Measurements from ENCODE around the gene EIF4A3.
"Not testable (repeated sequence)": the region's sequence is repeated elsewhere in the genome, so short reads cannot be mapped to it uniquely, and the experiment has no call there.

Gene EIF4A3

GRCh38 chr17:80099291-80100034 lies 47.5 kb downstream of the EIF4A3 start:
- no peak for FAIRE-seq

DNA sequence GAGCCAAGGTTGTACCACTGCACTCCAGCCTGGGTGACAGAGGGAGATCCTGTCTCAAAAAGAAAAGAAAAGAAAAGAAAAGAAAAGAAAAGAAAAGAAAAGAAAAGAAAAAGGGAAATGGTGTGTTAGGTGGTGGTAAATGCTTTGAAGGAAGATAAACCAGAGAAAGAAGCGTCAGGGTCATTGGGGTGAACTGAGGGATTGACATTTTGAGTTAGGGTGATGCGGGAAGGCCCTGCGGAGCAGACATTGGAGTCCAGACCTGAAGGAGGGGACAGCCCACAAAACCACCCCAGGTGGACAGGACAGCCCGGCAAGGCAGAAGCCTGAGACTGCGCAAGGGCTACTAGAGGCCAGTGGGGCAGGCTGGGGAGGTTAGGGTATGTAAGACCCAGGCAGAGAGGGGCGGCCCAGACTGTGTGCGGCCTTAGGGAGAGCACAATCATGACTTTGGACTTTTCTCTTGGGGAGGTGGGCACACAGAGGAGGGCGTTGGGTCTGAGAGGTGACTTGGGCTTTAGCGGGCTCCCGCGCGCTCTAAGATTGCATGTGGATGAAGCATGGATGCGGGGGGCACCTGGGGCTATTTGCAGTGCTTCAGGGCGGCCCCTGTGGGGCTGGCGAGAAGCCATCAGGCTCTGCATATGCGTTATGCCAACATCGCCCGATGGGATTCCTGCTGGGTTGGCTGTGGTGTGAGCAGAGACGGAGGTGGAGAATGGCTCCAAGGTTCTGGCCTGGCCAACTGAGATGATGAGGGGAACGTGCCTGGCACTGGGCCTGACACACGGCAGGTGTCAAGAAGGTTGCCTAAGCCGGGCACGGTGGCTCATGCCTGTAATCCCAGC lies 48.9 kb downstream of the EIF4A3 start:
- FAIRE-seq = no peak

GRCh38 chr17:80097127-80097621 lies 49.8 kb downstream of the EIF4A3 start:
- no peak for FAIRE-seq

- no peak for FAIRE-seq
Observed at GRCh38 chr17:80096561-80097021, 50.3 kb downstream of the EIF4A3 start.

DNA sequence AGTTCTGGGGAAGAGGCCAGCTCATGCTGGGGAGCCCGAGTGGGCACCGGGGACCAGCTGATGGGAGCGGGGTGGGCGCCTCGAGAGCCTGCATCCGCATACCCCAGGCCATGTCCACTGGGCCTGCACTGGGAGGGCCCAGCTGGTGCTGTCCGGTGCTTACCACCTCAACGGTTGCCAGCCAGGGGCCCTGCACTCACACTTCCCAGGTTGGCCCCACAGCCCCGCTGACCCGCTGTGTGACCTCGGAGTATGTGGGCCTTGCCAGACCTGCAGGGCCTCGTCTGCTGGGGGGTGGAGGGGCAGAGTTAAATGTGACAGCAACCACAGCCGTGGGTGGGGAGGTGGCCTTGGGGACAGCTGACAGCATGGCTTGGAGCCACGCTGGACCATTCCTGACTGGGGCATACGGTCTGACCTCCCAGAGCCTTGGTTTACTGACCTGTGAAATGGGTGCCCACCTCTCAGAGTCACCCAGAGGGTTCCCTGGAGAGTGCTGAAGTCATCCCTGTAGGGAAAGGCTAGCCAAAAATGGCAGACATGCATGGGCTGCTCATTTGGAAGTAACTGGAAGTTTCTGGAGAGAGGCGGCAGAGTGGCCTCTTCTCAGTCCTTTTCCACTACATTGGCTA lies 51.0 kb downstream of the EIF4A3 start:
- FAIRE-seq = no peak

GRCh38 chr17:80095038-80095843 lies 51.7 kb downstream of the EIF4A3 start:
- no peak for FAIRE-seq

DNA sequence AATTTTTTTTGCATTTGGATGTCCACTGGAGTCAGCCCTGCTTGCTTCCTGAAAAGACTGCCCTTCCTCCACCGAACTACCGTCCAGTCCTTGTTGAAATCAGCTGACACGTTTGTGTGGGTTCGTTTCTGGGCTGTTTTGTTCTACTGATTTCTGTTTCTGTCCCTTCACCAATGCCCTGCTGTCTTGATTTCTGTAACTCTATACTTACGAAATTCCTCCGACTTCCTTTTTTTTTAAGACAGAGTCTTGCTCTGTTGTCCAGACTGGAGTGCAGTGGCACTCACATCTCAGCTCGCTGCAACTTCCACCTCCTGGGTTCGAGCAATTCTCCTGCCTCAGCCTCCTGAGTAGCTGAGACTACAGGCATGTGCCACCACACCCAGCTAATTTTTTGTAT lies 54.0 kb downstream of the EIF4A3 start:
- FAIRE-seq = no peak

DNA sequence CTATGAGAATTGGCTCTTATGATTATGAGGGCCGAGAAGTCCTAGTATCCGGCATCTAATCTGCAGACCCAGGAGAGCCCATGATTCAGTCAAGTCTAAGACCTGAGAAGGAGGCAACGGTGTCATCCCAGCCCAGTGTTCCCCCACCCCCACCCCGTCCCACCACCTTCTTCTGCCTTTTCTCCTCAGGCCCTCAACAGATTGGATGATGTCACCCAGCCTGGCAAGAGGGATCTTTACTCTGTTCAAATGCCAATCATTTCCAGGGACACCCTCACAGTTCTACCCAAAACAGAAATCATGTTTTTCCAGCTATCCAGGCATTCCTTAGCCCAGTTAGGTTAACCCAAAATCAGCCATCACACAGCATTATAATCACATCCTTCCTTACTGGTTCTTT lies 55.6 kb downstream of the EIF4A3 start:
- no peak for FAIRE-seq

DNA sequence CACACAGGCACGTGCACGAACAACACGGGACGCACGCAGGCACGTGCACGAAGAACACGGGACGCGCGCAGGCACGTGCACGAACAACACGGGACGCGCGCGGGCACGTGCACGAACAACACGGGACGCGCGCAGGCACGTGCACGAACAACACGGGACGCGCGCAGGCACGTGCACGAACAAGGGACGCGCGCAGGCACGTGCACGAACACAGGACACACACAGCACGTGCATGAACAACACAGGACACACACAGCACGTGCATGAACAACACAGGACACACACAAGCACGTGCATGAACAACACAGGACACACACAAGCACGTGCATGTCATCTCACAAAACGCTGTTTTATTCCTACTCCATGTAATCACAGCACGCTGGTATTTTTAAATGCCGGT lies 56.8 kb downstream of the EIF4A3 start:
- FAIRE-seq = not testable (repeated sequence)

- FAIRE-seq = no peak
Observed at GRCh38 chr17:80089762-80090161, 57.2 kb downstream of the EIF4A3 start.

DNA sequence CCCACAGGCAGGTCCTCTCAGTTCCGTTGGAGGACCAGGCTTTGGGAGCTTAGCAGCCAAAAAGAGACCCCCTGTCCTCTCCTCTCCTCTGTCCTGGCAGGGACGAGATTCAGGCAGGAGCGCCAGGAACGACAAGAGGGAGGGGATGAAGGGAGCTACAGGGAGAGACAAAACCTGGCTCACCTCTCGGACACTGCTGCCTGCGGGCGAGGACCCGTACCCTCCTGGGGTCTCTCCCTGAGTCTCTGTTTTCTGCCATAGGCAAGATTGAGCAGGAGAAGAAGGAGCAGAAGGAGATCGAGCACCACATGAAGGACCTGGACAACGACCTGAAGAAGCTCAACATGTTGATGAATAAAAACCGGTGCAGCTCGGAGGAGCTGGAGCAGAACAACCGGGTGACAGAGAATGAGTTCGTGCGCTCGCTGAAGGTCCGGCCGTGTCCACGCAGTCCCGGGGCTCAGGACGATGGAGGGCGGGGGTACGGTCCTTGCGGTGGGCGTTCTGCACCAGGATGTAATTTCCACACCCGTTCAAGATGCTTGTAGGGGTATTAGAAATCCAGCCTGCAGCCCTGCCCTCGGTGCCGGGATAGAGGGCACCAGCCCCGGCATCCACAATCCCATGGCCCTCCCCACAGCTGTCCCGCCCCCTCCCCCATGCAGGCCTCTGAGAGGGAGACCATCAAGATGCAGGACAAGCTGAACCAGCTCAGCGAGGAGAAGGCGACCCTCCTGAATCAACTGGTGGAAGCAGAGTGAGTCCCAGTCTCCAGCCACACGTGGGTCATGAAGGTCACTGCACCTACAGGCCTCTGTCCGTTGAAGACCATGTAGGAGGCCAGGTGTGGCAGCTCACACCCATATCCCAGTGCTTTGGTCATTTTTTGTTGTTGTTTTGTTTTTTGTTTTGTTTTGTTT lies 59.3 kb downstream of the EIF4A3 start:
- FAIRE-seq = no peak

GRCh38 chr17:80086616-80087015 lies 60.3 kb downstream of the EIF4A3 start:
- FAIRE-seq = no peak

- no peak for FAIRE-seq
Observed at GRCh38 chr17:80086081-80086480, 60.8 kb downstream of the EIF4A3 start.

DNA sequence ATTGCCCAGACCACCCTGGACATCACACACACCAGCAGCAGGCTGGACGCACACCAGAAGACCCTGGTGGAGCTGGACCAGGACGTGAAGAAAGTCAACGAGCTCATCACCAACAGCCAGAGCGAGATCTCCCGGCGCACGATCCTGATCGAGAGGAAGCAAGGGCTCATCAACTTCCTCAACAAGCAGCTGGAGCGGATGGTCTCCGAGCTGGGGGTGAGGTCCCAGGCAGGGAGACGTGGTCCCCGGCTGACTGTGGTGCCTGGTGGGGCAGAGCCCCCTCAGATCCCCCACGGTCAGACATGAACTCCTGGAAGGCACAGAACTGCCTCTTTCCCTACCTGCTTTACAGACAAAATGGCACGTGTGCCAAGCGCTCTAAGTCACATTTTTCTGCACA lies 62.2 kb downstream of the EIF4A3 start:
- FAIRE-seq = no peak

Measured in islet of Langerhans (tissue), 1 donor.